Cerebellar cortex (tissue), 1 donor: Measurements from ENCODE around the gene SULT1A3.
A peak's percentile ranks its signal among the peaks of the same experiment; 100 is the strongest.
"Not testable (repeated sequence)": the region's sequence is repeated elsewhere in the genome, so short reads cannot be mapped to it uniquely, and the experiment has no call there.

ENCODE experiments used
- DNase-seq: peaks from one replicate; pipeline ENCODE4 v3.0.0-alpha.2; 2015; ENCODE audit warnings: low spot score

SULT1A3 gene

DNA sequence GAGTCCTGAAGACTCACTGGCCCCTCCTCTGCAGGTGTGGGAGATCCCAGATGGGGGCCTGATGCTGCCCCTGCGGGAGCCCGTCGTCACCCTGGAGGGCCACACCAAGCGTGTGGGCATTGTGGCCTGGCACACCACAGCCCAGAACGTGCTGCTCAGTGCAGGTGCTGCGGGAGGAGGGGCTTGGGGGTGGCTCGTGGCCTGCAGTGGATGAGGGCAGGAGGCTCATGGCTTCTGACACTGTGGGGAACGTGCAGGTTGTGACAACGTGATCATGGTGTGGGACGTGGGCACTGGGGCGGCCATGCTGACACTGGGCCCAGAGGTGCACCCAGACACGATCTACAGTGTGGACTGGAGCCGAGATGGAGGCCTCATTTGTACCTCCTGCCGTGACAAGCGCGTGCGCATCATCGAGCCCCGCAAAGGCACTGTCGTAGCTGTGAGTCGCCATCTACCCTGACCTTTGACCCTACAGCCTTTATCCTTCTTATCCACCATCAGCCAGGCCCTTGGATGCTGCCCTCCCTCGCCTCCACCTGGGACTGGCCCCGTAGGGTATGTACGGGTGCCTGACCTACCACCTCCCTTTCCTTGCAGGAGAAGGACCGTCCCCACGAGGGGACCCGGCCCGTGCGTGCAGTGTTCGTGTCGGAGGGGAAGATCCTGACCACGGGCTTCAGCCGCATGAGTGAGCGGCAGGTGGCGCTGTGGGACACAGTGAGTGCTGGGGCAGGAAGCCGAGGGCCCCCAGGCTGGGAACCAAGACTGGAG lies 12.1 kb upstream of the SULT1A3 start:
- DNase-seq = peak; percentile 30

DNA sequence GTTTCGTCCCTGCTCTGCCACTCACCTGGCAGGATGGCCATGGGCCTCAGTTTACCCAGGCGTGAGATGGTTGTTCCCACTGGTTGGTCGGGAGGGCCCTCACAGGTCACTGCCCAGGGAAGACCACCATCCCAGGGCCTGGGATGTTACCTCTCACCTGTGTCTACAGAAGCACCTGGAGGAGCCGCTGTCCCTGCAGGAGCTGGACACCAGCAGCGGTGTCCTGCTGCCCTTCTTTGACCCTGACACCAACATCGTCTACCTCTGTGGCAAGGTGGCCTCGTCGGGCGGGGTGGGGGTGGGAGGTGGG lies 11.5 kb upstream of the SULT1A3 start:
- no peak for DNase-seq

- no peak for DNase-seq
Measured at GRCh38 chr16:30187971-30188561, 11.0 kb upstream of the SULT1A3 start.

DNA sequence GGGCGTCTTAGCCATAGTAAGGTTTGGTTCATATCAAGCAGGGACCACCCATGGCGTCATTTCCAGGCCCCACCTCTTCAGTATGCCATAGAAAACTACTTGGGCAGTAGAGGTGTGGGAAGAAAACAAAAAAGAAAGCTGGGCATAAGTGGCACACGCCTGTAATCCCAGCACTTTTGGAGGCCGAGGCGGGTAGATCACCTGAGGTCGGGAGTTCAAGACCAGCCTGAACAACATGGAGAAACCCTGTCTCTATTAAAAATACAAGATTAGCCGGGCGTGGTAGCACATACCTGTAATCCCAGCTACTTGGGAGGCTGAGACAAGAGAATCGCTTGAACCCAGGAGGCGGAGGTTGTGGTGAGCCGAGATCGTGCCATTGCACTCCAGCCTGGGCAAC lies 7.9 kb upstream of the SULT1A3 start:
- DNase-seq = not testable (repeated sequence)

DNA sequence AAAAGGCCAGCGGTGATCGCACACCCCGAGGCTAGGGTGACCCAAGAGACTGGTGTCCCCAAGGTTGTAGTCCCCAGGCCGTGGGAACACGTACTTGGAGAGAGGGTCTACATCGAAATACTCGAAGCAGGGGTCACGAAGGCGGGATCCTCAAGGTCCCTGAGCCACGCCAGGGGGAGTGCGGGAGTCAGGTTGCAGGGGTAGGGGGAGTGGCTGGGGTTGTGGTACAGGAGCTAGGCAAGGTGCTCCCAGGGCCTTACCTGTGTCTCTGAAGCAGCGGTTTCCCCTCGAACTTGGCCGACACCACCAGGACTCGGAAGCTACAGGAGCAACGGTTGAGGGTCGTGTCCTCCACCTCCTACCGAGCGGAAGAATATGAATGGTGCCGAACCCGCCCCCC lies 6.0 kb upstream of the SULT1A3 start:
- DNase-seq = not testable (repeated sequence)

- not testable (repeated sequence) for DNase-seq
Measured at GRCh38 chr16:30193615-30194014, 5.4 kb upstream of the SULT1A3 start, which contains the start of the genes BOLA2B and SLX1A. Gene BOLA2B, minus strand, starts transcription at chr16:30193666. Its CDS starts 71 bp downstream, at chr16:30193595. Gene SLX1A, plus strand, starts transcription at chr16:30193875. Its CDS starts 210 bp downstream, at chr16:30194085.

DNA sequence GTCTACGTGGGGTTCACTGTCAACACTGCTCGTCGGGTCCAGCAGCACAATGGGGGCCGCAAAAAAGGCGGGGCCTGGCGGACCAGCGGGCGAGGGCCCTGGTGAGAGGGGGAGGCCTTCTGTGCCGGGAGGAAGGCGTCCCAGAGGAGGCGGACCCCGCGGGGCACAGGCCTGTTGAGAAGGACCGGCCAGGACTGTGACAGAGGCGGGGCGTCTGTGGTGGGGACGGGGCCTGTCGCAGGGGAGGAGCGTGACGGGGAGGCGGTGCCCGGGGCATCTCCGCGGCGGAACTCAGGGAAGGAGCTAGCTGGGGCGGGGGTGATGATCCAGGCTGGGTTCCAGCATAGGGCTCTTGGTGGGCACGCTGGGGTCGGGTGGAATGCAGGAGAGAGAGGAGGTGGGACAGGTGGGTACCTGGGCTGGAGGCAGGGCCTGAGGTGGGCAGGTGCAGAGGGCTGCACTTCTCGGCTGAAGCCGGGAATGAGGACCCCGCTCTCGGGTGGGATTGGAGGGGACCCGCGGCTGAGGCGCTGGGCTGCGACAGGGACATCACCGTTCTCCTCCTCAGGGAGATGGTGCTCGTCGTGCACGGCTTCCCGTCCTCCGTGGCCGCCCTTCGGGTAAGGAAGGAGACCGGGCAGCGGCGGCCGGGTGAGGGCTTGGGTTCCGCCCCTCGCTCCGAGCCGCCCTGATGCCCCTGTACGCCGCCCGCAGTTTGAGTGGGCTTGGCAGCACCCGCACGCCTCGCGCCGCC lies 4.7 kb upstream of the SULT1A3 start:
- DNase-seq = not testable (repeated sequence)

GRCh38 chr16:30197001-30197400 lies 2.1 kb upstream of the SULT1A3 start:
- not testable (repeated sequence) for DNase-seq

GRCh38 chr16:30199608-30200343 lies 721 bp downstream of the SULT1A3 start:
- not testable (repeated sequence) for DNase-seq

- DNase-seq = not testable (repeated sequence)
Measured at GRCh38 chr16:30205541-30206236, 6.6 kb downstream of the SULT1A3 start.

DNA sequence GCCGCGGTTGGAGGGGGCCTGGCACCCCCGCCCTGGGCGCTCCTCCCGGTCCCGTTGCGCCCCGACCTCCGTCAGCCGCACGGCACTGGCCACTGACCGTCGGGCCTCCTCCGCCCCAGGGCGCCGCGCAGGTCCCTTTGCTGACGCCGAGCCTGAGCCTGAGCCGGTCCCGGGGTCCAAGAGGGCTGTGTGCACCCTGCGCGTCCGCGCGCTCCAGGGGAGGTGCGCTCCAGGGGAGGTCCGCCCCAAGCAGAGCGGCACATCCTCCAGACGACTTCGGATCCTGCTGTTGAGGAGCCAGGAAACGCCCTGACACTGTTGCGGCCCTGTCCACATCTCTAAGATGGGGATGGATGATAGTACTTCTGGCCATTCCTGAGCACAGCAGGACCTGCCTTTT lies 7.2 kb downstream of the SULT1A3 start:
- not testable (repeated sequence) for DNase-seq

DNA sequence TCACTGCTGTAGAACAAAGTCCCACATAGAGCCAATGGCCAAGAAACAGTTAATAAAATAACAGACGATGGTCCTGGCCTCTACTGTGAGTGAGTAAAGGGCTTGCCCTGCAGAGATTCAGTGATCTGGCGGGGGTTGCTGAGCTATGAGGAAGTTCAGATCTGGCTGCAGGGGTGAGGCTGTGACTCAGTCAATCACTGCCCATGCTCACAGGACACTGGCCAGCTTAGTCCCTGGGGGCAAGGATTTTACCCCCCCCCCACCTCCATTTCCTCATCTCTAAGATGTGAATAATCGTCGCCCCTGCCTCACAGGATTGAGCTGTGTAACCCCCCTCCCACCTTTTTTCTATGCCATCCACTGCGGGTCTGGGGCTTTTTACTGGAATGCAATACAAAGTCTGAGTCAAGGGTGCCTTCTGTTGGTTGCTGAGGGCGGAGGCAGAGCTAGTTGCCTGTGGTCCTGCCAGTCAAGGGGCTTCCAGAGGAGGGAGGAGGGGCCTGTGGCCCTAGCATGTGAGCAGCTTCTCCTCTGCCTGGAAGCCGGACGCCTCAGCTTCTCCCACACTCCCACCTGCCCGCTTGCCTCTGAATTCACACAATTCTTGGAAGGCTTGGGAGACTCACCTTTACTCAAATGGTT lies 8.1 kb downstream of the SULT1A3 start:
- not testable (repeated sequence) for DNase-seq

DNA sequence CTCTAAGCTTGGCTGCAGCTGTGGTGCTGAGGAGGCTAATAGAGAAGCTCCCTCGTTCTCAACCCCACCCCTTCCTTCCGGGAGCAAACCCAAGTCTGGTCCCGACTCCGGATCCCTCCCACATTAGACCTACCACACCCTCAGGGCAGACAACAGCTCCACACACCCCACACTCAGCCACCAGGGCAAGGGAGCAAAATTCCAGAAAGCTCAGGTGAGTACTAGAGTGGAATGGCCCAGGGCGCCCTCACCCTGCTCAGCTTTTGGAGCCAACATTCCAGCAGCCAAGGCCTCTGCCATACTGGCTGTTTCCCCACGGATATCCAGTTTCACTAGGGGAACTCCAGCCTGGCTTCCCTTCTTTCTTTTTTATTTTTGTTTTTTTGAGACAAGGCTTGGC lies 10.0 kb downstream of the SULT1A3 start:
- DNase-seq = not testable (repeated sequence)

DNA sequence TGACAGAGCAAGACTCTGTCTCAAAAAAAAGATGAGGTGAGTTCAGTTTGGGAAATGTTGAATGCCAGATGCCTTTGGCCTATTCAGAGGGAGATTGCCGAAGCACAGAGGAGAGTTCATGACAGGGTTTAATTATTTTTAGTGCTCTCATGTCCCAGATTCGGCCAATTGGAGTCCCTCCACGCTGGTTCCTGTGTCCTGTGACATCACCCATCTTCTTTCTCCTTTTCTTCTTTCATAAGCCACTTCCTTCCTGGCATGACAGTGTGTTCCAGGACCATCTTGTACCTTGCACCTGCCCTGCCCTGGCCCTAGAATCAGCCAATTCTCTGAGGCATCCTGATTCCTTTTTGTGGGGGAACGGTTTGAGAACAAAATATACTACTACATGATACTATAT lies 12.4 kb downstream of the SULT1A3 start:
- not testable (repeated sequence) for DNase-seq

GRCh38 chr16:30217082-30217481 lies 18.0 kb downstream of the SULT1A3 start:
- not testable (repeated sequence) for DNase-seq

DNA sequence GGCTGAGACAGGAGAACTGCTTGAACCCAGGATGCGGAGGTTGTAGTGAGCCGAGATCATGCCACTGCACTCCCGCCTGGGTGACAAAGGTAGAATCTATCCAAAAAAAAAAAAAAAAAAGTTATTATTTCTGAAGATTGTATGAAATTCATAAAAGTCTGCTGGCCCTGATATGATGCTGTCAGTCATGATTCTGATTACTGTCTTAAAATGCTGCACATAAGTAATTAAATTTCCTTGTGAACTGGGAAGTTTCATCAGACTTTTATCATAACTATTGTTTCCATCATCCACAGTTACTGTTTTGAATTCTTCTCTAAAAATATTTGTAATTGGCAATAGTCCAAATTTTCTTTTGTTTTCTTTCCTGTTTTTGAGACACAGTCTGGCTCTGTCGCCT lies 49.3 kb downstream of the SULT1A3 start, which contains the start of gene NPIPB13:
TSS of gene NPIPB13 (minus strand) at position 101 of the 400 bp plus-strand sequence. CDS start 2,906 bp downstream, outside the sequence.
- not testable (repeated sequence) for DNase-seq
